ENCODE data around the gene GPR3.

The GPR3 gene

GRCh38 chr1:27358928-27359313 is 33.5 kb upstream of the GPR3 start:
- no peak for FAIRE-seq

GRCh38 chr1:27359822-27360158 is 32.6 kb upstream of the GPR3 start:
- FAIRE-seq: no peak

- FAIRE-seq: no peak
These were observed 32.0 kb upstream of the GPR3 start for GRCh38 chr1:27360159-27361043.

- no peak for FAIRE-seq
These were observed 31.4 kb upstream of the GPR3 start for GRCh38 chr1:27361044-27361402.

GRCh38 chr1:27361553-27361952 is 30.9 kb upstream of the GPR3 start:
- no peak for FAIRE-seq

GRCh38 chr1:27363766-27364695 is 28.4 kb upstream of the GPR3 start:
- FAIRE-seq: no peak

GRCh38 chr1:27364696-27365371 is 27.6 kb upstream of the GPR3 start:
- FAIRE-seq: no peak

- no peak for FAIRE-seq
These were observed 26.9 kb upstream of the GPR3 start for GRCh38 chr1:27365372-27366112.

- no peak for FAIRE-seq
These were observed 26.4 kb upstream of the GPR3 start for GRCh38 chr1:27366113-27366410.

GRCh38 chr1:27366411-27367159 is 25.8 kb upstream of the GPR3 start, which contains the start of gene MAP3K6:
Gene MAP3K6, minus strand, starts transcription at chr1:27366961. Its CDS starts 364 bp downstream, at chr1:27366597.
- no peak for FAIRE-seq

GRCh38 chr1:27367160-27367650 is 25.2 kb upstream of the GPR3 start:
- FAIRE-seq: no peak

- no peak for FAIRE-seq
These were observed 23.4 kb upstream of the GPR3 start for GRCh38 chr1:27368869-27369582.

- FAIRE-seq: no peak
These were observed 20.2 kb upstream of the GPR3 start for GRCh38 chr1:27372022-27372807.

- FAIRE-seq: no peak
These were observed 19.4 kb upstream of the GPR3 start for GRCh38 chr1:27372808-27373690.

GRCh38 chr1:27374362-27375086 is 17.9 kb upstream of the GPR3 start, which contains the start of gene FCN3:
Gene FCN3, minus strand, starts transcription at chr1:27374824. Its CDS starts 6 bp downstream, at chr1:27374818.
- no peak for FAIRE-seq

GRCh38 chr1:27377760-27378495 is 14.5 kb upstream of the GPR3 start:
- no peak for FAIRE-seq

- no peak for FAIRE-seq
These were observed 12.8 kb upstream of the GPR3 start for GRCh38 chr1:27379564-27380122.

Measured in TTC549 (cell line).